Dermis microvascular lymphatic vessel endothelial cell (primary cell): Measurements from ENCODE around the gene TMC2. TPM values are rescaled to one million over a fixed set of nuclear protein-coding genes. Genes with fewer than 3 reads are reported as not detected.

Source experiments
- DNase-seq, 2 donors: peaks; one replicate each; pipeline versions ENCODE4 v3.0.0 to v3.0.0-alpha.2; 2010; ENCODE audit warnings: low read depth in 2 of 2
- total RNA-seq: library from RNA; depleted of rRNA; stranded (reverse); fragments of >200 nt; gene quantifications from 2 replicates; pipeline ENCODE4 v1.2.1, GENCODE V29; 2014

The TMC2 gene
- total RNA-seq, 1 donor from 2014 or later = not detected

DNA sequence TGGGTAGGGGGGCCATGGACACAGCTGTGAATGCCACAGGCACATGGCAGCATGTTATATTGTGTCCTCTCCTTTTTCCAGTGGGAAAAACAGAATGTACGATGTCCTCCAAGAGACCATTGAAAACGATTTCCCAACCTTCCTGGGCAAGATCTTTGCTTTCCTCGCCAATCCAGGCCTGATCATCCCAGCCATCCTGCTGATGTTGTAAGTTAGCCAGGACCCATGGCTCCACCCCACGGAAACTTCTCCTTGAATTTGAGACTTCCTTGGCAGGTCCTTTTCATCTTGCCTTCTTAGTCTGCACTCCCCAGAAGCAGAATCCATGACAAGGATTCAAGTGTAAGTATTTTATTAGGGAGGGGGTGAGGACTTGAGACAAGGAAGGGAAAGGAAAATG lies 87.8 kb downstream of the TMC2 start:
- no peak for DNase-seq

DNA sequence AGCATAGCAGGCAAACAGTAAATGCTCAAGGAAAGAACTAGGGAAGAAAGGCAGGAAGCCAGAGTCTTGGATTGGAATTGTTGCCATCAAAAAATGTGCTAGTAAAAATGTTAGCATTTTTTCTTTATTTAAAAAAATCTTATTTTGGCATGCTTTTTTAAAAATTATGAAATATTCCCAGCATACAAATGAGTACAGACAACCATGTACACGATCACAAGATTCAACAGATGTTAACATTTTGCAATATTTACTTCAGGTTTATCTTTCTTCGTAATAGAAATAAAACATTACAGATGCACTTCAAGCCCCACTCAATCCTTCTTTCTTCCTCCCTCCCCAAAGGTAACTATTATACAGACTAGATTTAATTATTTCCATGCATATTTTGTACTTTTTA lies 88.7 kb downstream of the TMC2 start:
- no peak for DNase-seq

DNA sequence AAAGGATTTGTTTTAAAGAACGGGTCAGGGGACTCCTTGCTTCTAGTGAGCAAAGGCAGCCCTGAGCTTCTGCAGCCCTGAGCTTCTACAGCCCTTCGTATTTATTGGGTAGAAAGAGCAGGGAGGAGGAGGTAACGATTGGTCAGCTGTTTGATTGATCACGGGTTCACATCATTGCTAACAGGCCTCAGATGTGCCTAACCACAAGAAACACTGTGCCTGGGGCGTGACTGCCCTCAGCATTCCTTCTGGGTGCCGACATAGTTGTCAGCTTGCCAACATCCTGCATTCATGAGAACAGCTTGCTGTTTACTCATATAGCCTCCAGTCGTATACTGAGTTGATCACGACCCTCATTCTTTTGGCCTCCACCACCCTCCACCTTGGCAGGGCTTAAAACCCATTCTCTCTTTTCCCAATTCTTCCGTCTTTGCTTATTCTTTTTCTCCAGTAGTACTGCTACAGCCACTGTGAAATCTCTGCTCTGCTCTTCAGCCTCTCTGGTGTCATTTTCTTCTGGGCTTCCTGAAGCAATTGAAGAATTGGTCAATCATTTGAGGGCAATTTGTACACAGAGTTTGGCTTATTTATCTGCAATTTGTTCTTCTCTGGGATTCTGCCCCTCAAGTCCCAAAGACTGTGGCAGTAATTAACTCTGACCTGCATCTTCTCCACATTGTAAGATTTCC lies 90.6 kb downstream of the TMC2 start:
- peak in 1 of 2 donors; percentile 35 for DNase-seq

- no peak for DNase-seq
These were observed 94.9 kb downstream of the TMC2 start for GRCh38 chr20:2631228-2631627.

DNA sequence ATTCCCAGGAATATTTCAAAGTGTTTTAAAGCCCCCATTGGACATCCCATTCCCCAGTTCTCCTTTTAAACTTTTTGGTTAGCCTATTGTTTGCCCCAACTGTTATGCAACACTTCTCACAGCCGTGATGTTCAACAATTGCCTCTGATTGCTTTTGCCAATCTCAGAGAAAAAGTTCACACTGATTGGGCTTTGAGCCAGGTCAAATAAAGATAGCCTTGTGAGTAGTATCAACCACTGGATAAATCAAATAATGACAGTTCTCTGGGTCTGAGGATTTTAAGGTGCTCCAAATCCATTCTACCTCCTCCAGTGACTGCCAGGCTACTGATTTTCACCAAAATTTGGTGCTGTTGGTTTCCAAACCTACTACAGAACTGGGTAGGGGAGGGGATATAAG lies 97.0 kb downstream of the TMC2 start:
- DNase-seq = no peak

- no peak for DNase-seq
These were observed 100.9 kb downstream of the TMC2 start for GRCh38 chr20:2637246-2637645.

- DNase-seq = no peak
These were observed 103.9 kb downstream of the TMC2 start for GRCh38 chr20:2640260-2640659.

- DNase-seq = no peak
These were observed 104.5 kb downstream of the TMC2 start for GRCh38 chr20:2640899-2641298.

- DNase-seq = no peak
These were observed 107.3 kb downstream of the TMC2 start for GRCh38 chr20:2643708-2644107.

DNA sequence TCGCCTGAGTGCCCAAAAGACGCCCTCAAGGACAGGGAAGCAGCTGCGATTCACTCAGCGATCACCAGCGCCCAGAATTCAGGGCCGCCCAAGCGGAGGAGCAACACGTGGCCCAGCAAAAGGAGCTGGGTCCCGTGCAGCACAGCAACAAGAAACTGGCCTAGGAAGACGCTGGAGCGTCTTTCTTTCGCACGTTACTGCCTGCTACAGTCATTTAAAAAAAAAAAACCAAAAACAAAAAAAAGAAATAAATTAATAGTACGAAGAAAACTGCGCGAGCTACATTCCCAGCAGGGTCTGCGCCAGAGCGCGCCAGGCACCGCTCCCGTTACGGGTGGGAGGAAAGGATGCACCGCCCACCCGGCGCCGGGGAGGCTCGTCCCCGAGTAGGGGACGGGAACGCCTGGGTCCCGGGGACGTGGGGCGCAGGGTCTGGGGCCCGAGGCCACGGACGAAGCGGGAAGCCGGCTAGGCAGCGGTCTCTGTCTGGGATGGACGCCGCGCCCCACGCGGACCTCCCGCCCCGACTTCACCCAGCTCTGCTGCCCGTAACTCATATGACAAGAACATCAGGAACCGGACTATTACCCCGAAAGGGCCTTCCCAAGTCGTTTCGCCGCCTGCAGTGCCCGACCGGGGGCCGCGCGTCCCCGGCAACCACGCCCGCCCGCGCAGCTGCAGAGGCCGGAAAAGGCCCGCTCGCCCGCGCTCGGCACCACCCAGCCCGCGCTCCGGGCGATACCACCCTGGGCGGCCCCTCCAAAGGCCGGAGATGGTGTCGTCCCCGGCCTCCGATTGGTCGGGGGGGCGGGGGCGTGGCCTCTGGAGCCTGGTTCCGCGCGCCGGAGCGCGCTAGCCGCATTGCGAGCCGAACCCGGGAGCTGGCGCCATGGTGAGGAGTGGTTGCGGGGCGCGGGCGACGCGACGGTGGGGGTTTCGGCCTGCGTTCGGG lies 115.7 kb downstream of the TMC2 start, which contains the start of gene NOP56:
Gene NOP56 (plus strand): TSS at position 861 of the 952 bp plus-strand sequence. CDS start 29 bp downstream, at position 890.
- DNase-seq = peak; percentile 70 to 93

DNA sequence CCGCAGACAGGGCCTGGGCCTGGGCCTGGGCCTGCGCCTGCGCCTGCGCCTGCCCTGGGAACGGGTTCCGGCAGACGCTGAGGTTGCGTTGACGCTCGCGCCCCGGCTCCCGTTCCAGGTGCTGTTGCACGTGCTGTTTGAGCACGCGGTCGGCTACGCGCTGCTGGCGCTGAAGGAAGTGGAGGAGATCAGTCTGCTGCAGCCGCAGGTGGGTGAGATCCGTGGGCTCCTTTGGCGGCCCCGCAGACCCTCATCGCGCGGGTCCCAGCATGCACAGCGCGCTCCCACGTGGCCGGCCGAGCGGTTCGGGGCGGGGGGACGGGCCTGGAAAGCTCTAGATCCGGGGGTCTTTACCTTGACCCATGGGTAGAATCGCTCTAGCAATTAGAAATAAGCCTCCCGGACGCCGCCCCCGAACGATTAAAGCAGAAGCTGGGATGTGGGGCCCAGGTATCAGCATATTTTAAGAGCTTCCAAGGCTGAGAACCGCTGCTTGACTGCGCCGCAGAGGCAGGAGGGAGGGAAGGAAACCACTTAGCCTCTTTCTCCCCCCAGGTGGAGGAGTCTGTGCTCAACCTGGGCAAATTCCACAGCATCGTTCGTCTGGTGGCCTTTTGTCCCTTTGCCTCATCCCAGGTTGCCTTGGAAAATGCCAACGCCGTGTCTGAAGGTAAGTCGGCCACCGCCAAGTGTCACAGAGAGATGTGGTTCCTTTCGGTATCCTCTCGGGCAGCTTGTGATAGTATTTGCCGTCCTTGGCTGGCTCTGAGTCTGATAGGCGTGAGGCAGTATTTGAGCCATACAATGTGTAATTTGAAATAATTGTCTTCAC lies 116.6 kb downstream of the TMC2 start:
- DNase-seq = peak in 1 of 2 donors; percentile 23

DNA sequence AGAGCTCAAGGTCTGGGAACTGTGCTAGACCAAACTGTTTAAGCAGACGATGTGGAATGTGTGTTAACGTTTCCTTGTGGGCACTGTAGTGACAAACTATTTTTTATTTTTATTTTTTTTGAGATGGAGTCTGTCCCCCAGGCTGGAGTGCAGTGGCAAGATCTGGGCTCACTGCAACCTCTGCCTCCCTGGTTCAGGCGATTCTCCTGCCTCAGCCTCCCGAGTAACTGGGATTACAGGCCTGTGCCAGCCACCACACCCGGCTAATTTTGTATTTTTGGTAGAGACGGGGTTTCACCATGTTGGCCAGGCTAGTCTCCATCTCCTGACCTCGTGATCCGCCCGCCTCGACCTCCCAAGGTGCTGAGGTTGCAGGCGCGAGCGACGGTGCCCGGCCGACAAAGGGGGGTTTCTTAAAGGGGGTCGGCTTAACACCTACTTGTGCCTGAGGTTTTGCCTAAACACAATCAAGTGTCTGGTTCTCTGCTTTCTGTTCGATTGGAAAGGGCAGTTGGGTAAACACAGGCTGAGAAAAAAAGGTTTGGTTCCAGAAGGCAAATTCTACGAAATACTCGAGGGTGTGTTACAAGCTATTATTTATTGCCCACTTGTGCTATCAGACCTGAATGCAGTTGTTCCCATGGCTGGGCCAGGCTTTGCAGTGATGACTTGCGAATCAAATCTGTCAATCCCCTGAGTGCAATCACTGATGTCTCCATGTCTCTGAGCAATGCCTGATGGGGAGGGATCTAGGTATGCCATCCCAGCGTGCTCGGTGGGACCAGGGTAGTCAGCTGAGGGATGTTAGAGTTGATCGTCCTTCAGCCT lies 117.4 kb downstream of the TMC2 start:
- no peak for DNase-seq

- DNase-seq = no peak
These were observed 118.0 kb downstream of the TMC2 start for GRCh38 chr20:2654384-2654822.

DNA sequence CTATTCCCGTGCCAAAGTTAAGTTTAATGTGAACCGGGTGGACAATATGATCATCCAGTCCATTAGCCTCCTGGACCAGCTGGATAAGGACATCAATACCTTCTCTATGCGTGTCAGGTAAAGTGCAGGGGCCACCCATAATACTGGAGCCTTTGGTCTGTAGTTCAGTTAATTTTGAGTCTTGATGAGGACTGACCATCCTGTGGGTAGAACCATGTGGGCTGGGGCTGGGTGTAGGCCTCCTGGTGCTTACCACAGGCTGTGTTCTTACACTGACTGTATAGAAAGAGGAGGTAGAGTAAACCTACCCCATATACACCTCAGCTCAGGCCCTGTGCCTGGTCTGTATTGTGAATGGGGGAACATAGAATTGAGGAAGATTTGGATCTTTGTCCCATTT lies 118.5 kb downstream of the TMC2 start:
- no peak for DNase-seq

- no peak for DNase-seq
These were observed 119.2 kb downstream of the TMC2 start for GRCh38 chr20:2655331-2656116.

DNA sequence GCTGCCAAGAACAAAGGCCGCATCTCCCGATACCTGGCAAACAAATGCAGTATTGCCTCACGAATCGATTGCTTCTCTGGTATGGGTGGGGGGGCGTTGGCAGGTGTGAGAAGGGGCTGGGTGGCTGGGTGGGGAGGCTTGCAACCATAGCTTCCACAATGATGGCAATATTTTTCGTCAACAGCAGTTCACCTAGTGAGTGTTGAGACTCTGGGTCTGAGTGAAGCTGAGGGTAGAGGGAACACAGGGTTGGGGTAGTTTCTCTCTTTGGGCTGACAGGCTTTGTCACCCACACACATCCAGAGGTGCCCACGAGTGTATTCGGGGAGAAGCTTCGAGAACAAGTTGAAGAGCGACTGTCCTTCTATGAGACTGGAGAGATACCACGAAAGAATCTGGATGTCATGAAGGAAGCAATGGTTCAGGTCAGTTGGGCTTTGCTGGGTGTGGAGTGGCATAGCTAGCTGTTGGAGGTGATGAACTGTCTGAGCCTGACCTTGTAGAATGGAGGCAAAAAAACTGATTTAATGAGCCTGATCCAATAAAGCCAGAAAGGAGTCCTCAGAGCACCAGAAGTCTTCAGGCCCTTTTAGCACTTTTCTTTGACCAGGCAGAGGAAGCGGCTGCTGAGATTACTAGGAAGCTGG lies 120.2 kb downstream of the TMC2 start:
- DNase-seq = no peak

DNA sequence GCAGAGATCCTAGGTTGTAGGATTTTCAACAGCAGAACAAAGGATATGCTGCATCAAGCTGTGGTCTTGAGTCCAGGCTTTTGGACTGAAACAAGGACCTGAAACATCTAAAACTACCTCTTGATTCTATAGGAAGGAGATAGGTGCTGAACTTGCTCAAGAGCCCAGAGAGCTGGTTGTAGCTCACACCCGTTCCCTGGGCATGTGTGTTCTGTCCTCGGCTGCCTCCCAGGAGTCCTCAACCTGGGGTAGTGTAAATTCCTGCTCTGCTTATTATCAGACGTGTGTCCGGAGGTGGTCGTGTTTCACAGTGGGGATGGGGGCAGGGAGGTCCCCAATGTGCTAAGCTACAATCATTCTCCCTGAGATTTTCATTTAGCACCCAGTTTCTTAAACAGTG lies 120.9 kb downstream of the TMC2 start:
- DNase-seq = no peak

GRCh38 chr20:2657674-2658073 lies 121.3 kb downstream of the TMC2 start:
- DNase-seq = no peak
